Brain microvascular endothelial cell (primary cell): ENCODE measurements around the gene RPS15.

Experiments used
- DNase-seq: peaks from one replicate; pipeline ENCODE4 v3.0.0-alpha.2; 2020
- H3K27ac ChIP-seq: fragments of 250-450 bp; sonication (Bioruptor Pico); 2 replicates; pipeline ENCODE4 v1.5.1; 2020; ENCODE audit warnings: mild to moderate bottlenecking, moderate library complexity
- H3K27me3 ChIP-seq: fragments of 250-450 bp; sonication (Bioruptor Pico); replicated peaks from 2 replicates; pipeline ENCODE4 v1.5.1; 2020; ENCODE audit warnings: mild to moderate bottlenecking
- H3K36me3 ChIP-seq: fragments of 250-450 bp; sonication (Bioruptor Pico); replicated peaks from 2 replicates; pipeline ENCODE4 v1.5.1; 2020; ENCODE audit warnings: mild to moderate bottlenecking
- H3K4me3 ChIP-seq: 2 replicates; pipeline ENCODE4 v1.5.1; 2011; ENCODE audit warnings: low read depth, mild to moderate bottlenecking, control low read depth, low read length, moderate library complexity
- CTCF ChIP-seq: IDR thresholded peaks from 2 replicates; pipeline ENCODE4 v1.5.1; 2011; ENCODE audit warnings: low read depth, mild to moderate bottlenecking, moderate library complexity, low read length, control low read depth, inconsistent platforms; ENCODE audit errors: missing control alignments
- in situ Hi-C: cut with HindIII; loops from 2 replicates; pipeline ENCODE4 v1.10.0; 2017; ENCODE audit warnings: low sequenced_read_pairs, low pct_ligation_motif_present

RPS15 gene

DNA sequence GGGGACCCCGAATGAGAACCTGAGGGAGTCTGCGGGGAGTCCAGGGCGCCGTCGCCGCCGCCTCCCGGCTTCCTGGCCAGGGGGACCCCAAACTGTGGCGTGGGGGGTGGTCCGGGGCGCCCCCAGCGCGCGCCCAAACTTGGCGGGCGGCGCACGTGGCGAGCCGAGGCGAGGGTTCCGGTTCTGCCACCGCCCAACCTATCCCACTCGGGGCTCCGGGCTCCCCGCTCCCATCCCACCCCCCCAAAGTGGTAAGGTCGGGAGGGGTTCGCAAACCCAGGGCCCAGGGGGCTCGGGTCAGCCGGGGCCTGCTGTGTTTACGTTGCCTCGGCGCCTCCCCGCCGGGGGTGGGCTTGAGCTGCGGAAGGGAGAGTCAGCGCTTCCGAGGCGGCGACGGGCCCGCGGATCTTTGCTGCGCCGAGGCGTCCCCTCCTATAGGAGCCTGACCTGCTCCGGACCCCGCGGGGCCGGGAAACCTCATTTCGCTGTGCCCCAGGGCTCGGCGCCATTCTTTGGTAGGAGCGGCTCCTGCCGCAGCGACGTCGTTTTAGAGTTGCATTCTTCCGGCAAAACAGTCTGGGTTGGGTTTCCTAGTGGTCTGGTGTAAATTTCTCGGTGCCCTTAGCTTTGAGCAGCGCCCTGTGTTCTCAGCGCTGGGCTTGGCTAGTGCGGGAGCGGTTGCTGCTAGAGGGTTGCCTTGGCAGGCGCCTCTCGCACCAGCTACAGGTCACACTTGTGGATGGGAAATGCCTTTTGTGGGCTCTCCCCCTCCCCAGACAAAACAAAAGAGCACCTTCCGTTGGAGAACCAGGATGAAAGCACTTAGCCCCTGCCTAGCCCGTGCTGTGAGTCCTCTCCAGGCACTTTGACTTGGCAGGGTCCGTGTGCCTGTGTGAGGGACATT lies 29.6 kb upstream of the RPS15 start:
- Histone ChIP-seq H3K36me3 (peaks cover 7% of the 10 kb centered on the region), H3K4me3 (peak overlapping the region; percentile 83), H3K27me3 (no peaks in the 10 kb centered on the region), H3K27ac (peak overlapping the region; percentile 86)
- peak; percentile 37 for DNase-seq
- no peak for TF ChIP-seq CTCF
- in situ Hi-C loops, result no loop called here

DNA sequence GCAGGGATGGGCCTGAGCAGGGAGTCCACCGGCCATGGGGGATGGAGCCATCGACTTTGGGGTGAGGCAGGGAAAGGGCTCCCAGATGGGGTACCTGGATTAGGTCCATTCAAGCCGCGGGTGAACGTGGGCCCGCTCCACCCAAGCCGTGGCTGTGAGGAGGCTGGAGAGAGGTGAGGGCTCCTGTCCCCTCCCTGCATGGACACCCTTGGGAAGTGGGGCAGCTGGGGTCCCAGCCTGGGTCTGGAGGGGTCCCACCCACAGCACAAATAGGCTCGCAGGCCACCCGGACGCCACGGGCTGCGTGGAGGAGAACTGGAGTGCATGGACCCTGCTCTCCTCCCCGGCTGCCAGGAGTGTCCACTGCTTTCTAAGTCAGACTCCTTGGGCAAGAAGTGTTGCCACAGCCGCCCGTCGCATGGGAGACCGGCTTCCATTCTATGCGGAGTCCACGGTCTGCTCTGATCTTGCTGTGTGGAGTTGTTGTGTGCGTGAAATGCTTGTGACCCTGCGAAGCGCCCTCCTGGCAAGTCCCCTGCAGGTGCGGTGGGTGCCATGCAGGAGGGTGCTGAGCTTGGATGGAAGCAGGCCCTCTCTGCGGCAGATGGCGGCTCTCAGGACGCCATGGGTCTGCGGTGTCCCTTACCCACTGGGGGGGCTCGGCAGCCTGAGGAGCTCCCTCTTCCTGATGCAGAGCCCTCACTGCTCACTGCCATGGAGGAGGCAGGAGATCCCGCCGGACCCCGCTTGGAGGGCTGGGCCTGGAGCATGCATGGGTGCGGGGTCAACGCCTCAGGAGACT lies 28.8 kb upstream of the RPS15 start:
- in situ Hi-C loops, result loop anchor here (5.0 kb wide), 1 partner anchor 127 kb away; no protein-coding TSS in a partner anchor
- Histone ChIP-seq H3K36me3 (peaks cover 7% of the 10 kb centered on the region), H3K4me3 (peak overlapping the region; percentile 83), H3K27ac (peak overlapping the region; percentile 86), H3K27me3 (no peaks in the 10 kb centered on the region)
- DNase-seq, result no peak
- no peak for TF ChIP-seq CTCF

DNA sequence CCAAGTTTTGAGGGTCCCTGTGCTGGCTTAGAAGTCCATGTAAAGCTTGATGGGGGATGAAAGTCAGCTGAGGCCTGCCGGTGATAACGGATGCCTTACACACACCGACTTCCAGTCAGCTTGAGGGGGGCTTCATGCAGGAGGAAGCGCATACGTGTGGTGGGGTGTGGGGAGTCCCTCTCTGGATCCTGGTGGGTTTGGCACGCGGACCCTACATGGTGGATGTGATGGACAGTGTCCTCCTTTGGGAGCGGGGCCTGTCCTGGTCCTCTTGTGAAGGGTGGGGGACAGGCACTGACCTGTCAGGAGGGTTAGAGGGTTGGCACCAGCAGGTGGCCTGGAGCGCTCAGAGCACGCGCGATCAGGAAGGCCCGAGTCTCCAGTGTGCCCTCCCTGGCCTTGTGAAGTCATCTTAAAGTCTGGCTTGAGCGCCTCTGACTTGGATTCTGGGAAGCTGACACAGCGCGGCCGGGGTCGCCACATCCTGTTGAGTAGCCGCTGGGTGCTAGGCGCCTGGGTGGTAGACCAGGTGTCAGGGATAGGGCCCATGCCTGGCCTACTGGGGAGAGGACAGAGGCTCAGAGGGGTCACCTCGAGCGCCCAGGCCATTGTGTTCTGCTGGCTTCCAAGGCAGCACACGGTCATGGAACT lies 27.9 kb upstream of the RPS15 start:
- H3K36me3 ChIP-seq, result peaks cover 7% of the 10 kb centered on the region
- no peaks in the 10 kb centered on the region for H3K27me3 ChIP-seq
- no peak for TF ChIP-seq CTCF
- in situ Hi-C loops, result loop anchor here (5.0 kb wide), 1 partner anchor 128 kb away; no protein-coding TSS in a partner anchor
- DNase-seq, result peak; percentile 43
- peak overlapping the region; percentile 17 for H3K27ac ChIP-seq
- H3K4me3 ChIP-seq, result peak overlapping the region; percentile 83

GRCh38 chr19:1410789-1411188 lies 27.4 kb upstream of the RPS15 start:
- Histone ChIP-seq H3K36me3 (peaks cover 7% of the 10 kb centered on the region), H3K4me3 (no peak overlapping the region), H3K27ac (peak overlapping the region; percentile 17), H3K27me3 (no peaks in the 10 kb centered on the region)
- DNase-seq, result no peak
- TF ChIP-seq CTCF, result no peak
- in situ Hi-C loops, result loop anchor here (5.0 kb wide), 1 partner anchor 128 kb away; no protein-coding TSS in a partner anchor

DNA sequence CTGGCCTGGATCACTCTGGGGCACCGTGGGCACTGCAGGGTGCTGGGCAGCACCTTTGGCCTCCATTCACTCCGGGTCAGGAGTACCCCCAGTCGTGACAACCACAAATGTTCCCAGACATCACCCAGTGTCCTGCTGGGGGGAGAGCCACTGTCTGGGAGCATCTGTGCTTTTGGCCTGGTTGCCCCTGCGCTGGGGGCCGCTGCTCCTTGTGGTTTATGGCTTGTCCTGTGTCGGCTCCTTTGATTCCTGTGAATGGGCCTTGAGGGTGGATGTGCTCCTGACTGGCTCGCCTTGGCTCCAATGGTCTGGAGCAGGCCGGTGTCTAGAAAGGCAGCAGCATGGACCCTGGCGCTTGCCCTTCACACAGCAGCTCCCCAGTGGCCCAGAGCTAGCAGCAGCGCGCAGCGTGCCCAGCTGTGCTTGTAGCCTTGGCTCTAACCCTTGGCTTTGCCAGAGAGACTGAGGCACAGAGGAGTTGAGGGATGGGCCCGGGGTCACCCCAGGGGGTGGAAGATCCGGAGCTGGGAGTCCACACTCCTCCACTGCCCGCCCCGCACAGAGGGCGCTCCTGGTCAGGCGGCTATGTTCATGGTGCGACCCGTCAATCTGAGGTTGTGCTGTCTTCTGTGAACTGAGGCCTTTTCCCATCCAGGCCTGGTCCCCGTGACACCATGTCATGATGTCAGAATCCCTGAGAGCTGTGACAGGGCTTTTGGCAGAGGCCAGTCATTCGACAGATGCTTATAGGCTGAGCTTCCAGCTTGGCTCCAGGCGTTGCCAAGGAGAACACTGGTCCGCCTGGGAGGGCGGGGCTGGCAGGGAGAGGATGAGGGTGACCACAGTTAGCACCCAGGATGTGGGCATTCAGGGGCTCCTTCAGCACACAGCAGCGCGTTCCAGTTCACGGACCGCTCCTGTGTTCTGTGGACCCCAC lies 26.7 kb upstream of the RPS15 start:
- in situ Hi-C loops, result loop anchor here (5.0 kb wide), 1 partner anchor 129 kb away; no protein-coding TSS in a partner anchor
- DNase-seq, result peak; percentile 24
- peaks cover 7% of the 10 kb centered on the region for H3K36me3 ChIP-seq
- H3K27ac ChIP-seq, result no peak overlapping the region
- no peaks in the 10 kb centered on the region for H3K27me3 ChIP-seq
- no peak for TF ChIP-seq CTCF
- H3K4me3 ChIP-seq, result no peak overlapping the region
